NB4 (cell line): ENCODE measurements around the gene GALNT2.

ENCODE experiments used
- DNase-seq: peaks from one replicate; pipeline ENCODE4 v3.0.0; 2010; ENCODE audit warnings: low read depth
- H3K4me3 ChIP-seq: one replicate; pipeline ENCODE4 v1.5.1; 2011; ENCODE audit warnings: mild to moderate bottlenecking, low read depth, low read length, moderate library complexity
- CTCF ChIP-seq: IDR thresholded peaks from one replicate; pipeline ENCODE4 v1.5.1; 2012; ENCODE audit warnings: low read depth, low read length
- MYC ChIP-seq: IDR thresholded peaks from 2 replicates; pipeline ENCODE4 v1.6.1; 2011; ENCODE audit warnings: low read depth, low read length
- POLR2A ChIP-seq: IDR thresholded peaks from 2 replicates; pipeline ENCODE4 v1.6.1; 2011; ENCODE audit warnings: mild to moderate bottlenecking; ENCODE audit not compliant: insufficient read length; ENCODE audit errors: extremely low read depth
- TF ChIP-seq, protein P1 (sequence below): IDR thresholded peaks from 2 replicates; pipeline ENCODE4 v1.6.1; 2011; ENCODE audit warnings: low read depth, low read length

Gene GALNT2

GRCh38 chr1:230327892-230328284 lies 260.9 kb downstream of the GALNT2 start:
- no peak overlapping the region for H3K4me3 ChIP-seq
- DNase-seq = no peak
- TF ChIP-seq CTCF (no peak), POLR2A (no peak), MYC (no peak)
- TF ChIP-seq, protein P1, sequence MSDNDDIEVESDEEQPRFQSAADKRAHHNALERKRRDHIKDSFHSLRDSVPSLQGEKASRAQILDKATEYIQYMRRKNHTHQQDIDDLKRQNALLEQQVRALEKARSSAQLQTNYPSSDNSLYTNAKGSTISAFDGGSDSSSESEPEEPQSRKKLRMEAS = no peak

DNA sequence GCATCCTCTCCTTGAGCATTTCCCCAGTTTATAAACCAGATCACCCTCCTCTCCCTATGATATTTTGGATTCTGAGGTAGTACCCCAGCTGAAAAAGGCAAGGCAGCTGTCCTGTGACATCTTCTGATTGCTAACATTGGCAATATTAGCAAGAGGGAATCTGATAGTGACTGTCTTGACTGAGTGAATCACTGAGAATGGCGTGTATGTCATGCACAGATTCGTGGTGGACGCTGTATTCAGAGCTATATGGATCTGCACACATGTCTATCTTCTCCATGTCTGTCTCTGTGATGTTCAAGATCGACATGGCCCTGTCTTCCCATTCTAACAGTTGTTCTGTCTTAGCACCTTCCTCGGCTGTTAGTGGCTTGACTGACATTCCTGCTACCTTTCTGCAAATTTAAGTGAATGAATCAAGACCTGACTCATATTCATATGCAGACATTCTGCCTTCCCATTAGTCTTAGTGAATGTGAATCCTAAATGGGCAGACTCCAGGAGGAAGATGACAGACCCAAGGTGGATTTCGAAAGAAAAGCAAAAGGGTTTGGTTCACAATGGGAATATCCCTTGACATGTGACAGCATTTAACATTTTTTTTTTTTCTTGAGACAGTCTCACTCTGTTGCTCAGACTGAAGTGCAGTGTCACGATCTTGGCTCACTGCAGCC lies 261.4 kb downstream of the GALNT2 start:
- no peak overlapping the region for H3K4me3 ChIP-seq
- DNase-seq = no peak
- TF ChIP-seq POLR2A (no peak), MYC (no peak), CTCF (no peak)
- TF ChIP-seq, protein P1 = no peak

GRCh38 chr1:230330157-230330556 lies 263.1 kb downstream of the GALNT2 start:
- H3K4me3 ChIP-seq = no peak overlapping the region
- TF ChIP-seq POLR2A (no peak), MYC (no peak), CTCF (no peak)
- TF ChIP-seq, protein P1 = no peak
- DNase-seq = no peak
